Thyroid gland (tissue), 4 donors: Measurements from ENCODE around the gene COMP.

Experiments used
- CTCF ChIP-seq, 6 experiments: fragments of 200-600 bp in 3 of 6; fragments of 450-650 bp in 3 of 6; sonication (generic) in 3 of 6; IDR thresholded peaks; one replicate each; pipeline ENCODE4 v1.5.1; 2016 to 2019; ENCODE audit warnings: antibody characterized with exemption in 6 of 6, mild to moderate bottlenecking in 2 of 6, inconsistent platforms in 1 of 6, moderate library complexity in 1 of 6
- POLR2A ChIP-seq, 2 donors: fragments of 450-650 bp; IDR thresholded peaks; one replicate each; pipeline ENCODE4 v1.6.1; 2017; ENCODE audit warnings: antibody characterized with exemption in 2 of 2, mild to moderate bottlenecking in 2 of 2, moderate library complexity in 1 of 2

DNA sequence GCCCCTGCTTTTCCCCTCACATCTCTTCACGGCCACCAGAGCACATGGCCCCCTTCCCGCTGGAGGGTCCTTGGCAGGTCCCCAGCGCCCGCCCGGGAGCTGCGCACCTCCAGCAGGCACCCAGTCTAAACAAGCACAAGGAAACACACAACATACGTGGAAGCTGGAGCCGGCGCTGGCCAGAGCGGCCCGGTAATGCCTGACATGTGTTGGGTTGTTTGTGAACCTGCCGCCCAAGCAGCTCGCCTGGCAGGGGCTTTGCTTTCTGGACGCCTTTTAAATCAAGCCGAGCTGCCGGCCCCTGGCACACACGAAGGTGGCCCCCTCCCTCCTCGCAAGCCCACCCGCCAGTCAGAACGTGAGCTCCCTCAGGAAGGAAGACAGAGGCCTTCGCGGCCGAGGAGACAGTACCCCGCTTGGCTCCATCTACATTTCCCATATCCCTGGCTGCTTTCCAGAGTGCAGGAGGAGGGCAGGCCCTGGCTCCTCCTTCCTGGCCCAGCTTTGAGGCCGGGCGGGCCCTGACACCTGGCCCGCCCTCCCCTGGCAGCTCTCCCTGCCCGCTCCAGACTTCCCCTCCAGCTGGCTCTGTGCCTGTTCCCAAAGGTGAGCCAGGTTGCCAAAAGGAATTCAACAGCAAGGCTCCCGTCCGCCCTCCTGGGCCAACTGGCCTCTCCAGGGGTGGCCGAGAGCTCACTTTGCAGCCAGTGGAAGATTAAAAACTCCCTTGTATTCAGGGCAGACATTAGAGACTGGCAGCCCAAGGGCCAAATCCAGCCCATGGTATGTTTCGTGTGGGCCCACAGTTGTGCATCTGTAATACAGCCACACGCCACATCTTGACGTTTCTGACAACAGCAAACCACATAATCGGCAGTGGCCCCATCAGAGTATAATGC lies 28.7 kb downstream of the COMP start:
- TF ChIP-seq CTCF (IDR thresholded peaks at IDR 0.05) (no peak), POLR2A (IDR thresholded peaks at IDR 0.05) (peak in 1 of 2 donors; percentile 37)
